Erythroblast (primary cell): ENCODE results near the gene TCAP.

Experiments used
- DNase-seq, 2 experiments: peaks; one replicate each; lab custom pipeline; 2025; lab: John Stamatoyannopoulos, UW
- GATA1 ChIP-seq: IDR thresholded peaks from 2 replicates; pipeline ENCODE4 v1.6.1; 2011; ENCODE audit warnings: low read depth, mild to moderate bottlenecking, control low read depth, low read length, moderate library complexity
- POLR2A ChIP-seq: IDR thresholded peaks from 2 replicates; pipeline ENCODE4 v1.6.1; 2011; ENCODE audit warnings: mild to moderate bottlenecking, low read length

TCAP gene

DNA sequence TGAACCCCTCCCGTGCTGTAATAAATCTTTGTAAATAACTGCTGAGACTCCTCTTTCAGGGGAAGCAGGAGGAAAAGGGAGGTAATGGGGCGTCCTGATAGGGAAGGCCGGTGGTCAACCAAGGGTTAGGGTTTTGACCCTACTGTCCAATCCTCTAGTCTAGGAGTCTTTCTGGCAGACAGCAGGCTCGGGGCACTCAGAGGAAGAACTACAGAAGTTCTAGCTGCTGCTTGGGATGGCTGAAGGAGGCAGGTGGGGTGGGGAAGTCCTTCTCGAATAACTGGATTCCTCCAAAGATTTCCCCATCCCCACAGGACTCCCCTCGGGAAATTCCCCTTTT is 28.6 kb upstream of the TCAP start:
- no peak for DNase-seq
- TF ChIP-seq GATA1 (no peak), POLR2A (no peak)

- TF ChIP-seq GATA1: no peak
- TF ChIP-seq POLR2A: peak; percentile 67
- peak; percentile 93 to 94 for DNase-seq
These were observed 28.0 kb upstream of the TCAP start, which contains the start of gene STARD3 for GRCh38 chr17:39636927-39637736. Gene STARD3, plus strand, starts transcription at chr17:39637144. Its CDS starts 16,388 bp downstream, at chr17:39653532.

DNA sequence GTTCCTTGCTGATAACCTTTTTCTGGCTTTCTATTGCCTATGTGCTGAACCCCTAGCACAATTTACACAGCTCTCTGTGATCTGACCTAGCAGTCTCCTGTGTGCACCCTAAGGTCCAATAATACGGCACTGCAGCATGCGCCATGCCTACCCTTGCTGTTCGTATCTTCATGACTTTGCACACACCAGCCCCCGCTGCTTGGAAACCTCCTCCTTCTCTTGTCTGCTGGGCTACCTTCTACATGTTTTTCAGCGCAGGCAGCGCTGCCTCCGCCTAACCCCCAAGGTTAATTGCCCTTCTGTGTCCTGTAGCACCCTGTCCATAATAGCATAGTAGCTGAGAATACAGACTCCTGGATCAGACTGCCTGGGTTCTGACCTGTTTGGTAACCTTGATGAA is 26.8 kb upstream of the TCAP start:
- TF ChIP-seq POLR2A (no peak), GATA1 (no peak)

DNA sequence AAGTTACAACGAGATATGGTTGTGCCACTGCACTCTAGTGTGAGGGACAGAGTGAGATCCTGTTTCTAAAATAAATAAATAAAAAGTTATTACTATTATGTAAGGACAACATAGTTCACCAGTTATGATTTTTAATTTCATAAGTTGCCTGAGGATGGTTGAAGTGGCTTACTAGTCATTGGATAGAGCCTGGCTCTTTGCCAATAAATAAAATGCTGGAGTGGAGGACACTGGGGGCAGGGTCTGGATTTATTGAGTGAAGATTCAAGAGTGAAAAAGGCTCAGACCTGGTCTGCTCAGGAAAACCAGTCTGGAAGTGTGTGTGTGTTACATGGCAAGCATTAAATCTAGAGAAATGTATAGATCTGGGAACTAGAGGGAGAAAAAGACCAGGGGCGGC is 26.1 kb upstream of the TCAP start:
- TF ChIP-seq POLR2A (no peak), GATA1 (no peak)
- peak; percentile 38 to 40 for DNase-seq

More for the DNA sequence above, 26.8 kb upstream of the TCAP start:
- DNase-seq: peak; percentile 36 to 45

GRCh38 chr17:39639566-39640458 is 25.3 kb upstream of the TCAP start:
- DNase-seq: no peak
- TF ChIP-seq GATA1: no peak
- no peak for TF ChIP-seq POLR2A

DNA sequence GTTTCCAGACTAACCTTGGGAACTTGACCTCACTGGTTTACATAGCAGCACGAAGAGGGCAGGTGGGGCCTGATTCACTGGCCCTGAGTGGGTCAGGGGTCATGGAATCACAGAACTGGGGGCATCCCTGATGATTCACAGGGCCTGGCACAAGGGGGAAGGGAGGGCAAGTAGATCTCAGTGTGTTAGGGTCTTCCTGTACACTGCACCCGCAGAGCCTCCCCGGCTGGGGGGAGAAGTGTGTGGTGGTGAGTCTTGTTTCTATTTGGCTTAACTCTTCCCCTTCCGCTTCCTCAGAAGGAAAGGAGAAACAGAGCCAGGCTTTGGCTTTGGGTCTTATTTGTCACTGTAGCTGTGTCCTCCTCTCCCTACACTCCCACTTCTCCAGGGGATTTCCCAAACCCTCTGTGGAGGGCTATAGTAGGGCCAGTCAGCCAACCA is 24.5 kb upstream of the TCAP start:
- DNase-seq: no peak
- no peak for TF ChIP-seq POLR2A
- TF ChIP-seq GATA1: no peak

- DNase-seq: no peak
- TF ChIP-seq POLR2A (no peak), GATA1 (no peak)
These were observed 24.1 kb upstream of the TCAP start for GRCh38 chr17:39641097-39641496.

- TF ChIP-seq POLR2A: no peak
- DNase-seq: no peak
These were observed 23.3 kb upstream of the TCAP start for GRCh38 chr17:39641883-39642282.

GRCh38 chr17:39642291-39643074 is 22.7 kb upstream of the TCAP start:
- DNase-seq: no peak
- no peak for TF ChIP-seq POLR2A

DNA sequence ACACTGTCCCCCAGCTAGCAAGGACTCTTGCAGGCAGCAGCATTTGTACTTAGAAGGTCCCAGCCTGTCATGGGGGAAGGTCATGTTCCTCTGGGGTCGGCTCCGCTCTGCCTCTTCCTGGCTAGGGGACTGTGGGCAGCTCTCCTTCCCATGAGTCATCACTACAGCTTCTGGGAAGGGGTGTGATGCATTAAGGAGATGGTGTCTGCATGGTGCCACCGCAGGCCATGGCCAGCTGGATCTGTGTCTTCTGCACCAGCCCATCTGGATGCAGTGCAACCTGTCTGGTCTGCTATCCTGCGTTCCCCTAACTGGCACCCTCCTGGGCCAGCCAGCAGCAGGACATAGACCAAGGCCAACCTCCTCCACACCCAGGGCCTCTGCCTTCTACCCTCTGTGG is 21.9 kb upstream of the TCAP start:
- DNase-seq: no peak
- TF ChIP-seq POLR2A: no peak
- no peak for TF ChIP-seq GATA1

GRCh38 chr17:39647256-39647655 is 17.9 kb upstream of the TCAP start:
- TF ChIP-seq GATA1 (no peak), POLR2A (no peak)
- DNase-seq: peak; percentile 45 to 54

GRCh38 chr17:39648616-39649366 is 16.4 kb upstream of the TCAP start:
- no peak for TF ChIP-seq POLR2A
- no peak for TF ChIP-seq GATA1

DNA sequence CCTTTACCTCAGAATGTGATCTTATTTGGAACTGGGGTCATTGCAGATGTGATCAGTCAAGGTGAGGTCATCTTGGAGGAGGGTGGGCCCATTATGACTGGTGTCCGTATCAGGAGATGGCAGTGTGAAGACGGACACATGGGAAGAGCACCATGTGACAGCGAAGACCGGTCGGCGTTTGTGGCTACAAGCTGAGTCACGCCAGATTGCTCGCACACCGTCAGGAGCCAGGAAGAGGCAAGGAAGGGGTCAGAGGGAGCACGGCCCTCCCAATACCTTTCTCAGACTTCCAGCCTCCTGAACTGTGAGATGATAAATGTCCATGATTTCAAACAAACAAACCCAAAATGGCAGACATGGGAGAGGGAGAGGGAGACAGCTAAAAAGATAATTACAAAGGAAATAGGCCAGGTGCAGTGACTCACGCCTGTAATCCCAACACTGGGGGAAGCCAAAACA is 15.0 kb upstream of the TCAP start:
- TF ChIP-seq GATA1 (no peak), POLR2A (no peak)
- DNase-seq: no peak

More at GRCh38 chr17:39648616-39649366, 16.4 kb upstream of the TCAP start:
- DNase-seq: no peak
